DLD1 (cell line): Measurements from ENCODE around the gene ZNF837.
"Not testable (repeated sequence)": the region's sequence is repeated elsewhere in the genome, so short reads cannot be mapped to it uniquely, and the experiment has no call there.

Experiments used
- in situ Hi-C: cut with HindIII; loops from 2 replicates; pipeline ENCODE4 v1.10.0; 2017; ENCODE audit warnings: low sequenced_read_pairs

Gene ZNF837

DNA sequence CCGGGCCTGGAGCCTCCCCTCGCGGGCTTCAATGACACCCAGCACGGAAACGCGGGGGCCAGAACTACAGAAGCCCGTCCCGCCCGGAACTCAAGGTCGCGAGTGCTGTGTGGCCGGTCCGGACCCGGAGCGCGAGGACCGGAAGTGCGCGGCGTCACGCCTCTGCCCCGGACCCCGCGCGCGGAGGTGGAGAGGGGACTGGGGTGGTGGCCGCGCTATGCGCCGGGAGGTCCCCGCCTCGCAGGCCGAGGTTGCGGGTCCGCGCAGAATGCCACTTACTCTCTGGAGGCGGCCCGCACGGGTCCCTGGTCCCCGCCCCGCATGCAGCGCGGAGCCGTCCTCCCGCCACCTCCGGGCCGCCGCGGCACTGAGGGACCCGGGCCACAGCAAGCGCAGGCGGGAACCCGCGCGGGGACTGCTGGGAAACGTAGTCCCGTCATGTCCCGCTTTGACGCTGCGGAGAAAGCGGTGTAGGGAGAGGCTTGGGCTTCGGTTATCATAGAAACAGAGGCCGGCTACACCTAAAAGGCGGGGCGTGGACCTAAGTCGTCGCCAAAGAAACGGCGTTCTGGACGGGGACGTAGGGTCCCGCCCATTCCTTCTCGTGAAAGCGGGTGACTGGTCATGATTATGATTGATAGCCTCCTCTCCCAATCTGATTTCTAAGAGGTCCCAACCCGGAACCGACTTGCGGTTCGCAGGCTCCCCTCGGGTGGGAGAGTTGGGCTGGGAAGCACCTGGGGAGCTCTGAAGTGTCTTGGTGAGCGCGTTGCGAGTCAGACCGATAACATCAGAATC lies at the start of gene ZNF837:
ZNF837 (minus strand) TSS at position 369 of the 798 bp plus-strand sequence. CDS start 11,698 bp downstream, outside the sequence.
- in situ Hi-C loops: no loop called here

DNA sequence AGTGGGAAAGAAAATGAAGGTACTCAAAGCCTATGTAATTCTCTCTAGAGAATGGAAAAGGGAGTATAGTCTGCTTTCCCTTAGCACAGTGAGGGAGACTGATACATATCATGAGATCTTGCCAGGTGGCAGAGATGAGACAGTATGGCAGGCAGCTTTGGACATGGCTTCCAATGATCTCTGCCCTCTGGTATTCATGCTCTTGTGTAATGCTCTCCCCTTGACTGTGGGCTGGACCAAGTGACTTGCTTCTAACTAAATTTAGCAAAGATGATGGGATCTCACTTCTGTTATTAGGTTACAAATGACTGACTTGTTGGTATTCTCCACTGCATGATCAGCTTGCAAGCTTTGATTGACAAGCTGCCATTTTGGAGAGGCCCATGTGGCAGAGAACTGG lies 48.9 kb upstream of the ZNF837 start:
- in situ Hi-C loops: no loop called here

- in situ Hi-C loops: no loop called here
Observed at GRCh38 chr19:58428617-58429016, 47.8 kb upstream of the ZNF837 start.

- in situ Hi-C loops: no loop called here
Observed at GRCh38 chr19:58417071-58417470, 36.2 kb upstream of the ZNF837 start.

DNA sequence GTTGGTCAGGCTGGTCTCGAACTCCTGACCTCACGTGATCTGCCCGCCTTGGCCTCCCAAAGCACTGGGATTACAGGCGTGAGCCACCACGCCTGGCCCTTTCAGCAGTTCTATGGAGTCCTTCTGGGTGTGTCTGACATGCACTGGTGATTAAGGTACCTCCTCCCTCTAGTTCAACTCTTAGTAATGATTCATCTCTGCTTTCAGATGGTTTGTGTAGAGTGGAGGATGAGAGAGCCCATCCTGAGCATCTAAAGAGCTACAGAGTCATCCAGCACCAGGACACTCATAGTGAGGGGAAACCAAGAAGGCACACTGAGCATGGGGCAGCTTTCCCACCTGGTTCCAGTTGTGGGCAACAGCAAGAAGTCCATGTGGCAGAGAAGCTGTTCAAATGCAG lies 35.8 kb upstream of the ZNF837 start:
- in situ Hi-C loops: no loop called here

GRCh38 chr19:58409010-58409790 lies 28.4 kb upstream of the ZNF837 start:
- in situ Hi-C loops: no loop called here

GRCh38 chr19:58408152-58409009 lies 27.6 kb upstream of the ZNF837 start, which contains the start of gene ZNF584:
Gene ZNF584 (plus strand): TSS chr19:58408649. CDS start chr19:58409148, 499 bp downstream.
- in situ Hi-C loops: no loop called here

- in situ Hi-C loops: no loop called here
Observed at GRCh38 chr19:58407658-58408151, 26.9 kb upstream of the ZNF837 start.

DNA sequence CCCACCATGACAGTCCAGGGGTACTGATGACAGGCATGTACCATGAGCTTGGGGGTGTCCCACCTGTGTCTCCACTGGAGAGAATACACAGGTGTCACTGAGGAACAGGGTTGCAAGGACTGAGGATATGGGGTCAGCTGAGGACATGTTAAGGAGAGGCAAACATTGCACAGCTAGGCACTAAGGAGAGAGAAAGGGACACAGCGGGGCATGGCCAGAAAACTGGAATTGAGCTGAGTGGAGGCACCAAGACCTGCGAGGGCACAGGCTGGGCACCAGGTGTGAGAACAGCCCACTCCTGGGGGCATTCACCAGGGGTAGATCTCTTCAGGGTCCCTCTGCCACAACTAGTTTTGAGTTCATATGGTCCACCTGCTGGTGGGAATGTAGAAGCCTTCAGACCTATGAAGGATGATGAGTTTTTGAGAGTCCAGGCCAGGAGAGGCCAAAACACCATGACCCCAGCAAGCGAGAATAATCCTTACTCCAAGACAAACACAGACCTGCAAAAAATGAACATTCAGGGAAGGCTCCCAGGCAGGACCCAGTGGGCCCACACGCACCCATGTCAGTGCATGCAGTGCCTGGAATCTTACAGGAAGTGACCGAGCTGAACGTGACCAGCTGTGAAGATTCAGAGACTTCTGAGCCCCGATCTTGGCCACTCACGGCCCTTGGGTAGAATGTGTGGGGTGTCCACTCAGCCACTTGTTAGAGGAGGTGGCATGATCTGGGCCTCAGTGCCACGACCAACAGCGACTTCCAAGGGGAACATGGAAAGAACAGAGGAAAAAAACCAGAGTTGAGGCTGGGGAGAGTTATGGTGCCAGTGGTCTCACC lies 26.2 kb upstream of the ZNF837 start:
- in situ Hi-C loops: no loop called here

DNA sequence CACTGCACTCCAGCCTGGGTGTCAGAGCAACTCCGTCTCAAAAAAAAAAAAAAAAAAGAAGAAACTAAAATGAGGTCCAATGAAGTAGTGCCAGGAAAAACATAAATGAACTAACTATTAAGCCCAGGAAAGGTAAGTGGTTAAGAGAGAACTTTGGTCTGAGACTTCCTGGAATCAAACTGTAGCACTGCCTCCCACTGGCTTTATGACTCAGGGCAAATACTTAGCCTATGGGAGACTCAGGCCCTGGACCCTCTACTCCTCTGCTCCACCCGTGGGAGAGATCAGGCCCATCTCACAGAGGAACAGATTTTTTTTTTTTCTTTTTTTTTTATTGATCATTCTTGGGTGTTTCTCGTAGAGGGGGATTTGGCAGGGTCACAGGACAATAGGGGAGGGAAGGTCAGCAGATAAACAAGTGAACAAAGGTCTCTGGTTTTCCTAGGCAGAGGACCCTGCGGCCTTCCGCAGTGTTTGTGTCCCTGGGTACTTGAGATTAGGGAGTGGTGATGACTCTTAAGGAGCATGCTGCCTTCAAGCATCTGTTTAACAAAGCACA lies 23.2 kb upstream of the ZNF837 start:
- in situ Hi-C loops: not testable (repeated sequence)

GRCh38 chr19:58401840-58402421 lies 21.1 kb upstream of the ZNF837 start:
- in situ Hi-C loops: no loop called here

DNA sequence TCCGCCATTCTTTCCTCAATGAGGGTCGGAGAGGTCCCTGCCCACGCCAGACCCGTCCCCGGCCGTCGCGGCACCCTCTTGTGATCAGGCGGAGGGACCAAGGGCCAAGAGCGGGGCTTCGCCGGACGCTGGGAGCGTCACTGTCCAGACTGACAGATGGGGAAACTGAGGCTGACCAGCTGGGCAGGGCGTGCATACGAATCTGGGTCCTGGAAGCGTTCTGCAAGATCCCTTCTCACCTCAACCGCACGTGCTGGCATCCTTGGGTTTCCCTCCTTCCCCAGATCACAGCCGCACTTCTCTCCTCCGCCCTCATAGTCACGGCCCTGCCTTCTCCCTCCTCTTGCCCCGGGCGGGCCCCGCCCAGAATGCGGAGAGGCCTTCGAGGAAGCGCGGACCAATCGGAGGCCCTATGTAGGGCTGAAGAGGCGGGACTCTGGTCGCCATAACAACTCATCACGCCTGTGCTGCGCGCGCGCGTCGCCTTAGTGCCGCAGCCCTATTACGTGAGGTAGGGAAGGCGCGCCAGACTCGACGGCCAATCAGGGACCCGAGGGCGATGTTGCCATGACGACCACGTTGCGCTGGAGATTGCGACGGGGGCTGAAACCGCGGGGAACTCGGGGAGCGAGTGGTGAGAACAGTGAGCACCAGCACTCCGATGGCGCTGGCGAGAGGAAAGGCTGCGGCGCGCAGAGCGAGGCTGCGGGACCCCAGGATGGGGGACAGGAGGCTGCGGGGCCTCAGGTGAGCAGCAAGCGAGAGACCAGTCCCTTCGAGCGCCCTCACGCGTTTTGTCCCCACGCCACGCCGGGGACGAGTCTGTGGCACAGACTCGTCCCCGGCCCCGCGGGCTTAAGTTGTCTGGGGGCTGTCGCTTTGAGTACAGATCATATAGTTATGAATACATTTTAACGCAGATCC lies 20.3 kb upstream of the ZNF837 start:
- in situ Hi-C loops: no loop called here

GRCh38 chr19:58400316-58400915 lies 19.6 kb upstream of the ZNF837 start:
- in situ Hi-C loops: no loop called here

- in situ Hi-C loops: no loop called here
Observed at GRCh38 chr19:58399903-58400302, 19.1 kb upstream of the ZNF837 start.

DNA sequence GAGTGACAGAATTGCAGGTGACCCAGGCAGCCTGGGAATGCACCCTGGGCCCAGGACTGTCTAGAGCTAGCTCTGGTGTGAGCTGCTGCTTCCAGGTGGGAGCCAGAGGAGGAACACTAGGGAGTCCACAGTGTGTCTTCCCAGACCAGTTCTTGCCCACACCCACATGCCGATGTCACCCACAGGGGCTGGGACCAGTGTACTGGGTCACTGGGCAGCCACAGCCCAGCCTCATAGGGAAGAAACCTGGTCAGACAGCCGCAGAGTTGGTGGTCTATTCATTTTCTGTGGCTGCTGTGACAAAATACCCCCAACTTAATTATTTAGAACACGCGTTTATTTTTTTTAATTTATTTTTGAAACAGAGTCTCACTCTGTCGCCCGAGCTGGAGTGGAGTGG lies 17.7 kb upstream of the ZNF837 start:
- in situ Hi-C loops: no loop called here

DNA sequence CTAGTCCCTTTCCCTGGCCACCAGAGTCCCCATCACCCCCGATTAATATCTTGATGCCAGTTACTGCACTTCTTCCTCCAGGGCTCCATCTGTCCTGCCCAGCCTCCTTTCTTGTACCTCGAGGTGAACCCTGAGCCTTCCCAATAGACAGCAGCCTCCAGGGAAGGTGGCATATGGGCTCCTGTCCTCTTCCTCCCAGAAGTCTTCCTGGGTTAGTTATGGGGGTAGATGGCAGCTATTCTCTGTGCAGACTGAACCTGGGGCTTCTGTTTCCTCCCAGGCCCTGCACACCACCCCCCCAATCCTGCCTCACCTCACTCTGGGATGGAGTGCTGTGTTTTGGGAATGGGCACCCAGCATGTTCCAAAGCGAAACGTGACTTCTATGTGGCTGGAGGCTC lies 17.3 kb upstream of the ZNF837 start:
- in situ Hi-C loops: no loop called here

DNA sequence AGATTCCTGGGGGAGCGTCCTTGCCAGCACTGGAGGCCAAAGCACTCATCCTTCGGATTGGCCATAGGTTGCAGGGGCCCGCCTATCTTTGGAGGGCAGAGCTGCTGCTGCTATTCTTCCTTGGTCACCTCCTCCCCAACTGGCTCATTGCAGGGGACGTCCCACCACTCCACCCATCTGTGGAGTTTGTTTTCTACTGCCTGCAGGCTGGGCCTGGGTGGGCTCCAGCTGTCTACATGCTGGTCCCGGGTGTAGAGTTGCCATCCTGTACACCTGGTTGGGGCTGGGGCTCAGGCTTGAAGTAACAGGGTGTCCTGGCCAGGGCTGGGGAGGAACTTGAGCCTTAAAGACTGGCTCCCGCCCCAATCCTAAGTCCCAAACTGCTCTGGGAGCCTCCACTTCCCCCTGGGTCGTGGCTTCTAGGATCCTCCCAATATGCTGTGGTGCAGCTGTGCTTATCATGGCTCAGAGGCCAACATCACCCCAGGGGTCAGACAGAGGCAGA lies 16.8 kb upstream of the ZNF837 start:
- in situ Hi-C loops: no loop called here
